Transverse colon (tissue), 4 donors: ENCODE data around the gene ZNF586. TPM values are rescaled to one million over a fixed set of nuclear protein-coding genes. Genes with fewer than 3 reads are reported as not detected.
"Not testable (repeated sequence)": the region's sequence is repeated elsewhere in the genome, so short reads cannot be mapped to it uniquely, and the experiment has no call there.

Experiments
- DNase-seq: peaks from one replicate; pipeline ENCODE4 v3.0.0-alpha.2; 2019
- H3K27ac ChIP-seq, 4 donors: fragments of 200-600 bp; sonication (generic); 2 replicates each; pipeline ENCODE4 v1.5.1; 2016 to 2018; ENCODE audit warnings: inconsistent platforms in 4 of 4
- H3K27me3 ChIP-seq: fragments of 200-600 bp; sonication (generic); 2 replicates; pipeline ENCODE4 v1.5.1; 2017; ENCODE audit warnings: inconsistent platforms
- H3K36me3 ChIP-seq, 4 donors: fragments of 200-600 bp; sonication (generic); 2 replicates each; pipeline ENCODE4 v1.5.1; 2017 to 2019; ENCODE audit warnings: inconsistent platforms in 4 of 4
- H3K4me1 ChIP-seq, 4 donors: fragments of 200-600 bp; sonication (generic); 2 replicates each; pipeline ENCODE4 v1.5.1; 2017 to 2020; ENCODE audit warnings: inconsistent platforms in 4 of 4
- H3K4me3 ChIP-seq, 4 donors: fragments of 200-600 bp; sonication (generic); 1 replicate in 1 of 4; 2 replicates in 3 of 4; pipeline versions ENCODE4 v1.5.1 to v1.6.1; 2017 to 2019; ENCODE audit warnings: inconsistent platforms in 4 of 4
- H3K9me3 ChIP-seq, 2 donors: fragments of 200-600 bp; sonication (generic); 2 replicates each; pipeline ENCODE4 v1.5.1; 2017 to 2019; ENCODE audit warnings: inconsistent platforms in 2 of 2
- CTCF ChIP-seq, 5 experiments: fragments of 200-600 bp in 3 of 5; fragments of 450-650 bp in 2 of 5; sonication (generic) in 3 of 5; IDR thresholded peaks; 1 replicate in 2 of 5; 2 replicates in 3 of 5; pipeline ENCODE4 v1.5.1; 2016 to 2017; ENCODE audit warnings: antibody characterized with exemption in 5 of 5, inconsistent platforms in 3 of 5, mild to moderate bottlenecking in 2 of 5, moderate library complexity in 1 of 5
- EP300 ChIP-seq: sonication (generic); formaldehyde crosslinking; IDR thresholded peaks from one replicate; pipeline ENCODE4 v1.6.1; 2017; ENCODE audit warnings: antibody characterized with exemption, low read depth
- POLR2A ChIP-seq: fragments of 450-650 bp; IDR thresholded peaks from one replicate; pipeline ENCODE4 v1.6.1; 2016; ENCODE audit warnings: antibody characterized with exemption, mild to moderate bottlenecking, moderate library complexity
- POLR2AphosphoS5 ChIP-seq, 3 donors: sonication (generic); formaldehyde crosslinking; IDR thresholded peaks; one replicate each; pipeline ENCODE4 v1.6.1; 2016; ENCODE audit warnings: antibody characterized with exemption in 3 of 3
- WGBS, 2 donors: methylation state at CpG; one replicate each; pipeline ENCODE4 v1.1.5; 2018; ENCODE audit warnings: low coverage in 1 of 2; 5-methylcytosine and 5-hydroxymethylcytosine counted together
- in situ Hi-C, 4 donors: fragments of 200-750 bp; cut with MboI; loops; one replicate each; pipeline versions ENCODE4 v1.15.0 to v1.15.1; 2017; ENCODE audit warnings: low sequenced_read_pairs in 3 of 4, low pct_ligation_motif_present in 1 of 4, low pct_unique_long_range_greater_than_20kb in 1 of 4
- intact Hi-C: fragments of 100-400 bp; cut with DNase I; formaldehyde crosslinking; loops from one replicate; pipeline ENCODE4 v1.15.1; 2023; ENCODE audit warnings: low total_unique reads
- total RNA-seq, 4 donors: library from RNA; depleted of rRNA; stranded (reverse); fragments of >200 nt; gene quantifications; one replicate each; pipeline ENCODE4 v1.1.0, GENCODE V29; 2016

ZNF586 gene
- total RNA-seq, 4 donors from 2014 or later = 20.8 to 79.2 (median 27.3) TPM

GRCh38 chr19:57786286-57786685 is 16.8 kb downstream of the ZNF586 start:
- no peak overlapping the region for H3K4me3 ChIP-seq
- WGBS, 2 donors = 95% methylated on average over 38 of the region's 38 CpGs; no CpG with 5 or more reads in 1 of the 2 donors
- peaks cover 23 to 48% of the 10 kb centered on the region in 2 donors for H3K9me3 ChIP-seq
- no peak for DNase-seq
- TF ChIP-seq CTCF (IDR thresholded peaks at IDR 0.05) (no peak), POLR2AphosphoS5 (IDR thresholded peaks at IDR 0.05) (no peak), EP300 (no peak), POLR2A (no peak)
- H3K27me3 ChIP-seq = no peaks in the 10 kb centered on the region
- no peak overlapping the region for H3K27ac ChIP-seq
- no peaks in the 10 kb centered on the region for H3K4me1 ChIP-seq
- intact Hi-C loops = no loop called here
- in situ Hi-C loops = no loop called here
- peaks cover 0 to 34% (median 11%) of the 10 kb centered on the region in 4 donors for H3K36me3 ChIP-seq

- TF ChIP-seq POLR2AphosphoS5 (IDR thresholded peaks at IDR 0.05) (no peak), CTCF (IDR thresholded peaks at IDR 0.05) (no peak), EP300 (no peak), POLR2A (no peak)
- Histone ChIP-seq H3K9me3 (peaks cover 23 to 44% of the 10 kb centered on the region in 2 donors), H3K27me3 (no peaks in the 10 kb centered on the region), H3K36me3 (peaks cover 0 to 34% (median 13%) of the 10 kb centered on the region in 4 donors), H3K4me3 (no peak overlapping the region), H3K27ac (no peak overlapping the region), H3K4me1 (no peaks in the 10 kb centered on the region)
- intact Hi-C loops = no loop called here
- in situ Hi-C loops = no loop called here
- 100% methylated on average over 2 to 5 of the region's 5 CpGs for WGBS, 2 donors
- DNase-seq = no peak
Observed at GRCh38 chr19:57786906-57787305, 17.4 kb downstream of the ZNF586 start.

GRCh38 chr19:57788114-57788692 is 18.7 kb downstream of the ZNF586 start:
- Histone ChIP-seq H3K9me3 (peaks cover 19 to 34% of the 10 kb centered on the region in 2 donors), H3K4me1 (no peaks in the 10 kb centered on the region), H3K27me3 (no peaks in the 10 kb centered on the region), H3K4me3 (no peak overlapping the region), H3K27ac (no peak overlapping the region), H3K36me3 (peaks cover 0 to 31% (median 13%) of the 10 kb centered on the region in 4 donors)
- no peak for TF ChIP-seq CTCF (IDR thresholded peaks at IDR 0.05)
- TF ChIP-seq POLR2A = no peak
- no peak for TF ChIP-seq EP300
- no peak for TF ChIP-seq POLR2AphosphoS5 (IDR thresholded peaks at IDR 0.05)
- no peak for DNase-seq
- intact Hi-C loops = no loop called here
- in situ Hi-C loops = no loop called here

- TF ChIP-seq POLR2AphosphoS5 (IDR thresholded peaks at IDR 0.05) (no peak), CTCF (IDR thresholded peaks at IDR 0.05) (no peak), POLR2A (no peak), EP300 (no peak)
- no peak for DNase-seq
- Histone ChIP-seq H3K36me3 (peaks cover 0 to 24% (median 11%) of the 10 kb centered on the region in 4 donors), H3K4me1 (no peaks in the 10 kb centered on the region), H3K9me3 (peaks cover 9 to 25% of the 10 kb centered on the region in 2 donors), H3K27ac (no peak overlapping the region), H3K4me3 (no peak overlapping the region), H3K27me3 (no peaks in the 10 kb centered on the region)
- in situ Hi-C loops (no loop called here), intact Hi-C loops (no loop called here)
- 99% methylated on average over 4 of the region's 4 CpGs; no CpG with 5 or more reads in 1 of the 2 donors for WGBS, 2 donors
Observed at GRCh38 chr19:57789288-57789687, 19.8 kb downstream of the ZNF586 start.

- in situ Hi-C loops, H3K9me3 ChIP-seq, H3K27ac ChIP-seq, H3K36me3 ChIP-seq, H3K27me3 ChIP-seq, DNase-seq, H3K4me3 ChIP-seq, intact Hi-C loops: not testable (repeated sequence)
- WGBS, 2 donors = 100% methylated on average over 1 of the region's 1 CpG; no CpG with 5 or more reads in 1 of the 2 donors
- peaks cover 0 to 31% (median 13%) of the 10 kb centered on the region in 4 donors for H3K4me1 ChIP-seq
Observed at GRCh38 chr19:57796580-57796979, 27.1 kb downstream of the ZNF586 start.
